Chondrocyte (in vitro differentiated cells): ENCODE data around the gene HYDIN. TPM values are rescaled to one million over a fixed set of nuclear protein-coding genes. Genes with fewer than 3 reads are reported as not detected.
A peak's percentile ranks its signal among the peaks of the same experiment; 100 is the strongest.

Source experiments
- DNase-seq: peaks from one replicate; pipeline ENCODE4 v3.0.0; 2021; ENCODE audit warnings: mixed read lengths, low spot score
- H3K27ac Mint-ChIP-seq: one replicate; pipeline ENCODE4 v1.8.0; 2021; ENCODE audit warnings: mild to moderate bottlenecking, moderate library complexity, mixed read lengths; ENCODE audit not compliant: unreplicated experiment
- H3K27me3 Mint-ChIP-seq: 2 replicates; pipeline ENCODE4 v1.8.0; 2021; ENCODE audit warnings: low read depth, mixed read lengths
- H3K36me3 Mint-ChIP-seq: 2 replicates; pipeline ENCODE4 v1.8.0; 2021; ENCODE audit warnings: low read depth, mixed read lengths
- H3K4me1 Mint-ChIP-seq: 2 replicates; pipeline ENCODE4 v1.8.0; 2021; ENCODE audit warnings: low read depth, mild to moderate bottlenecking, mixed read lengths
- H3K4me3 Mint-ChIP-seq: one replicate; pipeline ENCODE4 v1.8.0; 2021; ENCODE audit warnings: mild to moderate bottlenecking, moderate library complexity, mixed read lengths; ENCODE audit not compliant: unreplicated experiment
- H3K9me3 Mint-ChIP-seq: 2 replicates; pipeline ENCODE4 v1.8.0; 2021; ENCODE audit warnings: low read depth, mixed read lengths
- CTCF ChIP-seq: fragments of 200-600 bp; sonication (generic); IDR thresholded peaks from 2 replicates; pipeline ENCODE4 v1.5.0; 2021; ENCODE audit warnings: antibody characterized with exemption, mild to moderate bottlenecking, moderate library complexity
- total RNA-seq: library from RNA; stranded (reverse); gene quantifications from 3 replicates; pipeline ENCODE4 v1.2.1, GENCODE V29; 2021

The HYDIN gene
- total RNA-seq, 1 donor from 2014 or later = not detected

DNA sequence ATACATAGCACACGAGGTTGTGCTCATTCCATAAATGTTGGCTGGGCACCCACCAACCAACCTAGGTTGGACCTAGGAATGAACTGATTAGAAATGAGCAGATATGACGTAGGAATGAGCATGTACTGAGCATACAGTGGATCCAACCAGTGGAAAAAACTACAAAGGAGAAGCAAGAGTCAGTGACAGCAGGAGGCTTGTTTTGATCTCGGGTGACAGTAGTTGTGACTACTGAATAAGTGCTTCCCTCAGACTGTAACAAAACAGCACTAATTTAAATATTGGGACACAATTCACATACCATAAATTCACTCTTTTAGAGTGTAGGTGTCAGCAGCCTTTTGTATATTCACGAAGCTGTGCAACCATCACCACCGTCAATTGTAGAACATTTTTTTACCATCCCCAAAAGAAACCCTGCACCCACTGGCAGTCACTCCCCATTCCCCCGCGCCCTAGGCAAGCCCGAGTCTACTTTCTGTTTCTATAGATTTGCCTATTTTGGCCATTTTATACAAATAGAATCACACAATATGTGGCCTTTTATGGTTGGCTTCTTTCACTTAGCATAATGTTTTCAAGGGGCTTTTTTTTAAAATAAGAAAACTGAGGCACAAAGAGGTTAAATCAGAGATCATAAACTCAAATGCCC, 436.5 kb downstream of the HYDIN start:
- peaks cover 1% of the 10 kb centered on the region for H3K36me3 Mint-ChIP-seq
- no peaks in the 10 kb centered on the region for H3K9me3 Mint-ChIP-seq
- H3K4me3 Mint-ChIP-seq = no peak overlapping the region
- H3K27ac Mint-ChIP-seq = no peak overlapping the region
- no peak for DNase-seq
- peaks cover 21% of the 10 kb centered on the region for H3K4me1 Mint-ChIP-seq
- no peak for TF ChIP-seq CTCF
- H3K27me3 Mint-ChIP-seq = no peaks in the 10 kb centered on the region

- Mint-ChIP-seq H3K27ac (no peak overlapping the region), H3K4me1 (peaks cover 22% of the 10 kb centered on the region)
Observed at GRCh38 chr16:70790815-70791214, 439.7 kb downstream of the HYDIN start.

GRCh38 chr16:70789595-70790447, 440.7 kb downstream of the HYDIN start:
- no peak overlapping the region for H3K4me3 Mint-ChIP-seq
- no peaks in the 10 kb centered on the region for H3K27me3 Mint-ChIP-seq
- H3K27ac Mint-ChIP-seq = peak overlapping the region; percentile 71
- peaks cover 22% of the 10 kb centered on the region for H3K4me1 Mint-ChIP-seq
- no peak for TF ChIP-seq CTCF
- no peaks in the 10 kb centered on the region for H3K9me3 Mint-ChIP-seq
- peaks cover 3% of the 10 kb centered on the region for H3K36me3 Mint-ChIP-seq
- DNase-seq = no peak

More at GRCh38 chr16:70790815-70791214, 439.7 kb downstream of the HYDIN start:
- no peak for TF ChIP-seq CTCF
- no peak overlapping the region for H3K4me3 Mint-ChIP-seq
- no peak for DNase-seq
- H3K27me3 Mint-ChIP-seq = no peaks in the 10 kb centered on the region
- H3K36me3 Mint-ChIP-seq = no peaks in the 10 kb centered on the region
- no peaks in the 10 kb centered on the region for H3K9me3 Mint-ChIP-seq

DNA sequence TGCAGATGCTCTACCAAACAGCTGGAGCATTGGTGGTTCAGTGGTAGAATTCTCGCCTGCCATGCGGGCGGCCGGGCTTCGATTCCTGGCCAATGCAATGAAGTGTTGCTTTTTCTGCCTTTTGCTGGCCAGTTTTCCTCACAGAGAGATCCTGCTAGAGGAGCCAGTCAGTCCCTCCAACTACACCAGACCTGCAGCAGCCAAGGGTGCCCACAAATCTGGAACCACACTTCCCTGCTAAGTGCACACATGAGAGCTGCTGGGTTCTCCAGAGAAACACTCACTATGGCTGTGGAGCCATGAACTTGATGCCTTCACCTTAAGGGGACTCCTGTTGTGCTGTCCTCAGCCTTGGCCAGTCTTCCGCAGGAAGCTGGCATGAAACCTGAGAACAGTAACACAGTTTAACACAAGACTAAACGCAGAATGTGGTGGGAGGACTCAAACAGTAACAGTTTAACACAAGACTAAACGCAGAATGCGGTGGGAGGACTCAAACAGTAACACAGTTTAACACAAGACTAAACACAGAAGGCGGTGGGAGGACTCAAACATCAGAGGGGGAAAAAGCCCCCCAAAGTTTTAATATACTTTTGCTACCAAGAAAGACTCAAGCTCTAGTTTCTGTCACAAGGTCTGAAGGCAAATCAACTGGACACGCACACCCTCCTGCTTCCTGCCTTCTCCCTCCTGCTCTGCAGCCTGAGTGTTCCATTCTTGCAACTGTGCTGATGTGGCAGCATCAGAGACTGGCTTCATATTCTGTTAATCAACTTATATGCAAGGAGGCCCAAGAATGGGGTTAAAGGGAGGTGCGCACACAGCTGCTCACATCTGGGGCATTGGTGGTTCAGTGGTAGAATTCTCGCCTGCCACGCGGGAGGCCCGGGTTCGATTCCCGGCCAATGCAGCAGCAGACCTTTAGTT, 441.6 kb downstream of the HYDIN start:
- H3K4me3 Mint-ChIP-seq = no peak overlapping the region
- DNase-seq = no peak
- peaks cover 11% of the 10 kb centered on the region for H3K36me3 Mint-ChIP-seq
- peak overlapping the region; percentile 71 for H3K27ac Mint-ChIP-seq
- H3K27me3 Mint-ChIP-seq = no peaks in the 10 kb centered on the region
- no peak for TF ChIP-seq CTCF
- no peaks in the 10 kb centered on the region for H3K9me3 Mint-ChIP-seq
- H3K4me1 Mint-ChIP-seq = peaks cover 22% of the 10 kb centered on the region
